Stomach (tissue), 9 donors: Measurements from ENCODE around the gene LDB1. TPM values are rescaled to one million over a fixed set of nuclear protein-coding genes. Genes with fewer than 3 reads are reported as not detected.
A peak's percentile ranks its signal among the peaks of the same experiment; 100 is the strongest.

Source experiments
- DNase-seq, 2 donors: peaks; one replicate each; pipeline versions ENCODE4 v3.0.0 to v3.0.0-alpha.2; 2013 to 2019
- H3K27ac ChIP-seq, 5 donors: fragments of 200-600 bp in 4 of 5; sonication (generic) in 4 of 5; one replicate each; pipeline ENCODE4 v1.5.1; 2013 to 2019; ENCODE audit warnings: mild to moderate bottlenecking in 1 of 5, moderate library complexity in 1 of 5
- H3K27me3 ChIP-seq, 3 donors: fragments of 200-600 bp; sonication (generic); one replicate each; pipeline ENCODE4 v1.5.1; 2017 to 2019; ENCODE audit warnings: mixed run types in 1 of 3
- H3K36me3 ChIP-seq, 4 donors: fragments of 200-600 bp; sonication (generic); 1 replicate in 3 of 4; 2 replicates in 1 of 4; pipeline ENCODE4 v1.5.1; 2016 to 2019
- H3K4me1 ChIP-seq, 4 donors: fragments of 200-600 bp; sonication (generic); one replicate each; pipeline ENCODE4 v1.5.1; 2016 to 2019
- H3K4me3 ChIP-seq, 4 donors: fragments of 200-600 bp; sonication (generic) in 3 of 4; one replicate each; pipeline ENCODE4 v1.5.1; 2016 to 2019; ENCODE audit warnings: mild to moderate bottlenecking in 1 of 4
- H3K9me3 ChIP-seq, 4 donors: fragments of 200-600 bp; sonication (generic); one replicate each; pipeline ENCODE4 v1.5.1; 2016 to 2019
- EP300 ChIP-seq: sonication (generic); formaldehyde crosslinking; IDR thresholded peaks from one replicate; pipeline ENCODE4 v1.6.1; 2017; ENCODE audit warnings: antibody characterized with exemption
- POLR2A ChIP-seq, 4 donors: fragments of 450-650 bp; IDR thresholded peaks; one replicate each; pipeline ENCODE4 v1.6.1; 2016; ENCODE audit warnings: antibody characterized with exemption in 4 of 4, control low read depth in 2 of 4, mild to moderate bottlenecking in 1 of 4, moderate library complexity in 1 of 4
- POLR2AphosphoS5 ChIP-seq, 3 donors: sonication (generic); formaldehyde crosslinking; IDR thresholded peaks; one replicate each; pipeline ENCODE4 v1.6.1; 2016; ENCODE audit warnings: antibody characterized with exemption in 3 of 3
- WGBS, 5 donors: extraction: QIAGEN DNeasy Blood & Tissue Kit in 3 of 5; methylation state at CpG; one replicate each; pipeline versions ENCODE4 v1.1.5 to v1.1.7; 2013 to 2018; 5-methylcytosine and 5-hydroxymethylcytosine counted together
- intact Hi-C: fragments of 100-400 bp; cut with DNase I; formaldehyde crosslinking; loops from one replicate; pipeline ENCODE4 v1.15.1; 2023; ENCODE audit warnings: low total_unique reads
- polyA plus RNA-seq, 3 donors: library from polyadenylated mRNA; stranded (reverse); fragments of 200-250 nt; gene quantifications; one replicate each; pipeline ENCODE4 v1.2.3, GENCODE V29; 2013
- total RNA-seq, 5 donors: library from RNA; depleted of rRNA; stranded (reverse); fragments of >200 nt; gene quantifications; one replicate each; pipeline versions ENCODE4 v1.1.0 to v1.2.3, GENCODE V29; 2014 to 2016
- TF ChIP-seq, protein P1 (sequence below), 7 experiments: fragments of 450-650 bp in 4 of 7; fragments of 200-600 bp in 3 of 7; sonication (generic) in 3 of 7; IDR thresholded peaks; one replicate each; pipeline ENCODE4 v1.5.1; 2016 to 2019; ENCODE audit warnings: antibody characterized with exemption in 7 of 7, control low read depth in 2 of 7, mild to moderate bottlenecking in 1 of 7
- donor health status: healthy with polysubstance abuse.
- donor health status: Bipolar disorder and iron deficiency.
- donor health status: healthy.

Gene LDB1
- total and polyA plus RNA-seq, 8 donors, result 20.4 to 43.7 (median 28.2) TPM

- Histone ChIP-seq H3K9me3 (no peaks in the 10 kb centered on the region), H3K27me3 (no peaks in the 10 kb centered on the region), H3K4me3 (no peak overlapping the region), H3K4me1 (peaks cover 29 to 55% (median 43%) of the 10 kb centered on the region in 4 donors), H3K36me3 (peaks cover 0 to 37% (median 25%) of the 10 kb centered on the region in 4 donors), H3K27ac (peak overlapping the region in 1 of 5 donors; percentile 49)
- TF ChIP-seq, protein P1, sequence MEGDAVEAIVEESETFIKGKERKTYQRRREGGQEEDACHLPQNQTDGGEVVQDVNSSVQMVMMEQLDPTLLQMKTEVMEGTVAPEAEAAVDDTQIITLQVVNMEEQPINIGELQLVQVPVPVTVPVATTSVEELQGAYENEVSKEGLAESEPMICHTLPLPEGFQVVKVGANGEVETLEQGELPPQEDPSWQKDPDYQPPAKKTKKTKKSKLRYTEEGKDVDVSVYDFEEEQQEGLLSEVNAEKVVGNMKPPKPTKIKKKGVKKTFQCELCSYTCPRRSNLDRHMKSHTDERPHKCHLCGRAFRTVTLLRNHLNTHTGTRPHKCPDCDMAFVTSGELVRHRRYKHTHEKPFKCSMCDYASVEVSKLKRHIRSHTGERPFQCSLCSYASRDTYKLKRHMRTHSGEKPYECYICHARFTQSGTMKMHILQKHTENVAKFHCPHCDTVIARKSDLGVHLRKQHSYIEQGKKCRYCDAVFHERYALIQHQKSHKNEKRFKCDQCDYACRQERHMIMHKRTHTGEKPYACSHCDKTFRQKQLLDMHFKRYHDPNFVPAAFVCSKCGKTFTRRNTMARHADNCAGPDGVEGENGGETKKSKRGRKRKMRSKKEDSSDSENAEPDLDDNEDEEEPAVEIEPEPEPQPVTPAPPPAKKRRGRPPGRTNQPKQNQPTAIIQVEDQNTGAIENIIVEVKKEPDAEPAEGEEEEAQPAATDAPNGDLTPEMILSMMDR (IDR thresholded peaks at IDR 0.05), result no peak
- TF ChIP-seq POLR2A (IDR thresholded peaks at IDR 0.05) (no peak), EP300 (no peak), POLR2AphosphoS5 (IDR thresholded peaks at IDR 0.05) (no peak)
- intact Hi-C loops, result no loop called here
- no peak for DNase-seq
These were observed 51.1 kb downstream of the LDB1 start for GRCh38 chr10:102069071-102069470.

GRCh38 chr10:102068216-102068615 is 52.0 kb downstream of the LDB1 start:
- H3K4me1 ChIP-seq, result peaks cover 29 to 55% (median 43%) of the 10 kb centered on the region in 4 donors
- H3K36me3 ChIP-seq, result peaks cover 0 to 37% (median 25%) of the 10 kb centered on the region in 4 donors
- no peaks in the 10 kb centered on the region for H3K27me3 ChIP-seq
- 29 to 50% (median 43%) methylated on average over 1 of the region's 1 CpG for WGBS, 5 donors
- intact Hi-C loops, result no loop called here
- H3K9me3 ChIP-seq, result no peaks in the 10 kb centered on the region
- H3K4me3 ChIP-seq, result no peak overlapping the region
- no peak overlapping the region for H3K27ac ChIP-seq
- no peak for TF ChIP-seq EP300
- TF ChIP-seq POLR2AphosphoS5 (IDR thresholded peaks at IDR 0.05), result no peak
- no peak for TF ChIP-seq POLR2A (IDR thresholded peaks at IDR 0.05)
- TF ChIP-seq, protein P1 (IDR thresholded peaks at IDR 0.05), result no peak
- peak; percentile 35 to 50 for DNase-seq

- H3K27ac ChIP-seq, result peak overlapping the region in 2 of 5 donors; percentile 14 to 97
- peaks cover 29 to 49% (median 43%) of the 10 kb centered on the region in 4 donors for H3K4me1 ChIP-seq
- H3K4me3 ChIP-seq, result peak overlapping the region in 3 of 4 donors; percentile 89 to 97 (median 91)
- no peaks in the 10 kb centered on the region for H3K9me3 ChIP-seq
- H3K27me3 ChIP-seq, result no peaks in the 10 kb centered on the region
- intact Hi-C loops, result no loop called here
- H3K36me3 ChIP-seq, result peaks cover 0 to 37% (median 25%) of the 10 kb centered on the region in 4 donors
- DNase-seq, result no peak
- TF ChIP-seq, protein P1 (IDR thresholded peaks at IDR 0.05), result no peak
- TF ChIP-seq POLR2AphosphoS5 (IDR thresholded peaks at IDR 0.05), result no peak
- no peak for TF ChIP-seq EP300
- no peak for TF ChIP-seq POLR2A (IDR thresholded peaks at IDR 0.05)
- 80 to 91% (median 87%) methylated on average over 9 to 18 of the region's 18 CpGs for WGBS, 5 donors
These were observed 52.9 kb downstream of the LDB1 start for GRCh38 chr10:102067091-102067916.

GRCh38 chr10:102066399-102067088 is 53.6 kb downstream of the LDB1 start:
- intact Hi-C loops, result no loop called here
- TF ChIP-seq POLR2A (IDR thresholded peaks at IDR 0.05), result no peak
- no peak for TF ChIP-seq POLR2AphosphoS5 (IDR thresholded peaks at IDR 0.05)
- no peak for TF ChIP-seq EP300
- TF ChIP-seq, protein P1 (IDR thresholded peaks at IDR 0.05), result no peak
- Histone ChIP-seq H3K27me3 (no peaks in the 10 kb centered on the region), H3K9me3 (no peaks in the 10 kb centered on the region), H3K27ac (peak overlapping the region; percentile 93 to 98 (median 96)), H3K36me3 (peaks cover 0 to 37% (median 25%) of the 10 kb centered on the region in 4 donors), H3K4me1 (peaks cover 29 to 49% (median 43%) of the 10 kb centered on the region in 4 donors), H3K4me3 (peak overlapping the region; percentile 89 to 97 (median 94))
- DNase-seq, result peak; percentile 18 to 28
- WGBS, 5 donors, result 59 to 74% (median 70%) methylated on average over 11 to 16 of the region's 16 CpGs
